Gastrocnemius medialis (tissue), 4 donors: ENCODE data around the gene STKLD1. TPM values are rescaled to one million over a fixed set of nuclear protein-coding genes. Genes with fewer than 3 reads are reported as not detected.
"Not testable (repeated sequence)": the region's sequence is repeated elsewhere in the genome, so short reads cannot be mapped to it uniquely, and the experiment has no call there.

Source experiments
- ATAC-seq, 2 donors: fragments of 150-250 bp; one replicate each; pipeline ENCODE4 v1.9.1; 2016
- DNase-seq, 2 donors: peaks; one replicate each; pipeline ENCODE4 v3.0.0-alpha.2; 2019
- H3K27ac ChIP-seq, 4 donors: fragments of 200-600 bp; sonication (generic); 1 replicate in 1 of 4; 2 replicates in 3 of 4; pipeline ENCODE4 v1.5.1; 2016 to 2018; ENCODE audit warnings: mild to moderate bottlenecking in 2 of 4, moderate library complexity in 1 of 4
- H3K27me3 ChIP-seq, 3 donors: fragments of 200-600 bp; sonication (generic) in 2 of 3; 1 replicate in 1 of 3; 2 replicates in 2 of 3; pipeline versions ENCODE4 v1.5.1 to v1.6.0; 2016 to 2019; ENCODE audit warnings: mild to moderate bottlenecking in 1 of 3, moderate library complexity in 1 of 3
- H3K36me3 ChIP-seq, 2 donors: fragments of 200-600 bp; sonication (generic) in 1 of 2; one replicate each; pipeline ENCODE4 v1.5.1; 2017 to 2018
- H3K4me1 ChIP-seq, 2 donors: fragments of 200-600 bp; sonication (generic) in 1 of 2; one replicate each; pipeline ENCODE4 v1.5.1; 2016 to 2017; ENCODE audit warnings: mild to moderate bottlenecking in 2 of 2
- H3K4me3 ChIP-seq, 4 donors: fragments of 200-600 bp; sonication (generic) in 3 of 4; 1 replicate in 1 of 4; 2 replicates in 3 of 4; pipeline ENCODE4 v1.5.1; 2016 to 2019; ENCODE audit warnings: mild to moderate bottlenecking in 2 of 4
- H3K9me3 ChIP-seq, 3 donors: fragments of 200-600 bp; sonication (generic) in 2 of 3; 1 replicate in 1 of 3; 2 replicates in 2 of 3; pipeline ENCODE4 v1.5.1; 2016 to 2019
- CTCF ChIP-seq, 5 experiments: fragments of 450-650 bp in 3 of 5; fragments of 200-600 bp in 2 of 5; sonication (generic) in 2 of 5; IDR thresholded peaks in 4 of 5; conservative IDR thresholded peaks in 1 of 5; 1 replicate in 4 of 5; 2 replicates in 1 of 5; pipeline ENCODE4 v1.5.1; 2016 to 2019; ENCODE audit warnings: antibody characterized with exemption in 5 of 5, mild to moderate bottlenecking in 3 of 5, moderate library complexity in 3 of 5
- POLR2A ChIP-seq, 2 donors: fragments of 450-650 bp; IDR thresholded peaks; one replicate each; pipeline ENCODE4 v1.6.1; 2017; ENCODE audit warnings: antibody characterized with exemption in 2 of 2, mild to moderate bottlenecking in 2 of 2, moderate library complexity in 2 of 2
- in situ Hi-C, 4 donors: fragments of 200-750 bp; cut with MboI; loops; one replicate each; pipeline versions ENCODE4 v1.15.0 to v1.8.0; 2017; ENCODE audit warnings: low sequenced_read_pairs in 4 of 4
- intact Hi-C: fragments of 100-400 bp; cut with DNase I; formaldehyde crosslinking; loops from one replicate; pipeline ENCODE4 v1.15.1; 2023; ENCODE audit warnings: low total_unique reads
- total RNA-seq, 4 donors: library from RNA; depleted of rRNA; stranded (reverse); fragments of >200 nt; gene quantifications; one replicate each; pipeline versions ENCODE4 v1.1.0 to v1.2.3, GENCODE V29; 2016

The STKLD1 gene
- total RNA-seq, 4 donors from 2014 or later: 0.35 to 1.4 (median 1.1) TPM; not detected in 1

- in situ Hi-C loops: no loop called here
- TF ChIP-seq CTCF (IDR thresholded peaks at IDR 0.05 in 4 of 5, conservative IDR thresholded peaks at IDR 0.05 in 1 of 5): no peak
- no peak for TF ChIP-seq POLR2A (IDR thresholded peaks at IDR 0.05)
- Histone ChIP-seq H3K4me1 (no peaks in the 10 kb centered on the region), H3K27me3 (no peaks in the 10 kb centered on the region), H3K9me3 (no peaks in the 10 kb centered on the region), H3K27ac (no peak overlapping the region), H3K36me3 (no peaks in the 10 kb centered on the region), H3K4me3 (no peak overlapping the region)
- intact Hi-C loops: no loop called here
- ATAC-seq (no peak), DNase-seq (no peak)
These were observed 67.8 kb downstream of the STKLD1 start for GRCh38 chr9:133443982-133444381.

GRCh38 chr9:133445293-133445969 lies 69.3 kb downstream of the STKLD1 start:
- intact Hi-C loops (no loop called here), in situ Hi-C loops (no loop called here)
- TF ChIP-seq POLR2A (IDR thresholded peaks at IDR 0.05) (no peak), CTCF (IDR thresholded peaks at IDR 0.05 in 4 of 5, conservative IDR thresholded peaks at IDR 0.05 in 1 of 5) (no peak)
- Histone ChIP-seq H3K27ac (no peak overlapping the region), H3K36me3 (no peaks in the 10 kb centered on the region), H3K27me3 (no peaks in the 10 kb centered on the region), H3K4me3 (no peak overlapping the region), H3K9me3 (no peaks in the 10 kb centered on the region), H3K4me1 (no peaks in the 10 kb centered on the region)
- no peak for DNase-seq
- ATAC-seq: no peak

- ATAC-seq: no peak
- TF ChIP-seq POLR2A (IDR thresholded peaks at IDR 0.05) (no peak), CTCF (IDR thresholded peaks at IDR 0.05 in 4 of 5, conservative IDR thresholded peaks at IDR 0.05 in 1 of 5) (no peak)
- in situ Hi-C loops: no loop called here
These were observed 72.4 kb downstream of the STKLD1 start for GRCh38 chr9:133448487-133448972.

GRCh38 chr9:133449760-133450159 lies 73.6 kb downstream of the STKLD1 start:
- DNase-seq (no peak), ATAC-seq (no peak)
- Histone ChIP-seq H3K36me3 (no peaks in the 10 kb centered on the region), H3K9me3 (no peaks in the 10 kb centered on the region), H3K27ac (no peak overlapping the region), H3K27me3 (no peaks in the 10 kb centered on the region), H3K4me3 (no peak overlapping the region), H3K4me1 (no peaks in the 10 kb centered on the region)
- intact Hi-C loops (no loop called here), in situ Hi-C loops (no loop called here)
- TF ChIP-seq POLR2A (IDR thresholded peaks at IDR 0.05) (no peak), CTCF (IDR thresholded peaks at IDR 0.05 in 4 of 5, conservative IDR thresholded peaks at IDR 0.05 in 1 of 5) (no peak)

More at GRCh38 chr9:133448487-133448972, 72.4 kb downstream of the STKLD1 start:
- no peaks in the 10 kb centered on the region for H3K9me3 ChIP-seq
- no peak overlapping the region for H3K27ac ChIP-seq
- DNase-seq: no peak
- H3K4me3 ChIP-seq: no peak overlapping the region
- no peaks in the 10 kb centered on the region for H3K4me1 ChIP-seq
- intact Hi-C loops: no loop called here
- H3K36me3 ChIP-seq: no peaks in the 10 kb centered on the region
- H3K27me3 ChIP-seq: no peaks in the 10 kb centered on the region

GRCh38 chr9:133451865-133452264 lies 75.7 kb downstream of the STKLD1 start:
- intact Hi-C loops, H3K9me3 ChIP-seq, H3K36me3 ChIP-seq, ATAC-seq, H3K27ac ChIP-seq, H3K4me1 ChIP-seq, H3K4me3 ChIP-seq, H3K27me3 ChIP-seq, DNase-seq, in situ Hi-C loops: not testable (repeated sequence)
